Kidney tubule cell (primary cell): ENCODE measurements around the gene THBD.

Experiments
- DNase-seq: peaks from one replicate; pipeline ENCODE4 v3.0.0-alpha.2; 2018; ENCODE audit warnings: low spot score

The THBD gene

GRCh38 chr20:23084282-23084844 is 34.9 kb upstream of the THBD start:
- DNase-seq: no peak

GRCh38 chr20:23083553-23084220 is 34.2 kb upstream of the THBD start:
- no peak for DNase-seq

GRCh38 chr20:23082846-23083552 is 33.5 kb upstream of the THBD start:
- DNase-seq: peak; percentile 17

GRCh38 chr20:23081263-23081819 is 31.9 kb upstream of the THBD start:
- no peak for DNase-seq

- no peak for DNase-seq
Measured at GRCh38 chr20:23080521-23080920, 31.0 kb upstream of the THBD start.

GRCh38 chr20:23079926-23080325 is 30.5 kb upstream of the THBD start:
- no peak for DNase-seq

GRCh38 chr20:23079016-23079351 is 29.5 kb upstream of the THBD start:
- no peak for DNase-seq

GRCh38 chr20:23078351-23079015 is 29.0 kb upstream of the THBD start:
- no peak for DNase-seq

- no peak for DNase-seq
Measured at GRCh38 chr20:23077277-23077676, 27.8 kb upstream of the THBD start.

- DNase-seq: no peak
Measured at GRCh38 chr20:23074052-23074451, 24.6 kb upstream of the THBD start.

GRCh38 chr20:23072892-23073586 is 23.6 kb upstream of the THBD start:
- DNase-seq: no peak

GRCh38 chr20:23071996-23072395 is 22.5 kb upstream of the THBD start:
- no peak for DNase-seq

GRCh38 chr20:23071398-23071797 is 21.9 kb upstream of the THBD start:
- no peak for DNase-seq

GRCh38 chr20:23069108-23069507 is 19.6 kb upstream of the THBD start:
- no peak for DNase-seq

GRCh38 chr20:23068283-23068682 is 18.8 kb upstream of the THBD start:
- no peak for DNase-seq

GRCh38 chr20:23066772-23067171 is 17.3 kb upstream of the THBD start:
- no peak for DNase-seq

- DNase-seq: no peak
Measured at GRCh38 chr20:23065266-23066201, 16.1 kb upstream of the THBD start.

- no peak for DNase-seq
Measured at GRCh38 chr20:23063581-23063980, 14.1 kb upstream of the THBD start.

- DNase-seq: no peak
Measured at GRCh38 chr20:23063168-23063567, 13.7 kb upstream of the THBD start.

- DNase-seq: no peak
Measured at GRCh38 chr20:23062632-23063031, 13.2 kb upstream of the THBD start.
